Glutamatergic neuron (in vitro differentiated cells): ENCODE results near the gene SLC25A4. TPM values are rescaled to one million over a fixed set of nuclear protein-coding genes. Genes with fewer than 3 reads are reported as not detected.

Source experiments
- DNase-seq: peaks from one replicate; pipeline ENCODE4 v3.0.0; 2022
- H3K27ac Mint-ChIP-seq: one replicate; pipeline ENCODE4 v1.8.0; 2020; ENCODE audit warnings: mild to moderate bottlenecking, mixed read lengths, inconsistent platforms; ENCODE audit not compliant: unreplicated experiment
- H3K27me3 Mint-ChIP-seq: one replicate; pipeline ENCODE4 v1.8.0; 2020; ENCODE audit warnings: mild to moderate bottlenecking, moderate library complexity, mixed read lengths, inconsistent platforms; ENCODE audit not compliant: unreplicated experiment
- H3K36me3 Mint-ChIP-seq: one replicate; pipeline ENCODE4 v1.8.0; 2020; ENCODE audit warnings: mild to moderate bottlenecking, mixed read lengths, inconsistent platforms; ENCODE audit not compliant: unreplicated experiment
- H3K4me1 Mint-ChIP-seq: one replicate; pipeline ENCODE4 v1.8.0; 2020; ENCODE audit warnings: mild to moderate bottlenecking, low read depth, mixed read lengths, inconsistent platforms; ENCODE audit not compliant: unreplicated experiment
- H3K4me3 Mint-ChIP-seq: one replicate; pipeline ENCODE4 v1.8.0; 2020; ENCODE audit warnings: mild to moderate bottlenecking, mixed read lengths, inconsistent platforms; ENCODE audit not compliant: unreplicated experiment
- H3K9me3 Mint-ChIP-seq: one replicate; pipeline ENCODE4 v1.8.0; 2020; ENCODE audit warnings: mild to moderate bottlenecking, moderate library complexity, mixed read lengths, inconsistent platforms; ENCODE audit not compliant: unreplicated experiment
- CTCF ChIP-seq: fragments of 200-600 bp; sonication (generic); IDR thresholded peaks from one replicate; pipeline ENCODE4 v1.5.0; 2021; ENCODE audit not compliant: partially characterized antibody, unreplicated experiment
- total RNA-seq: library from RNA; stranded (reverse); fragmentation: NEBNext Ultra II Directional; extraction: Animal tissue kit (Norgen Biotek cat#: 25700); gene quantifications from one replicate; pipeline ENCODE4 v1.2.1, GENCODE V29; 2021; ENCODE audit not compliant: unreplicated experiment

The SLC25A4 gene
- total RNA-seq, 1 donor from 2014 or later, result 44.7 TPM

- H3K27ac Mint-ChIP-seq, result peak overlapping the region; percentile 49
These were observed 5.7 kb upstream of the SLC25A4 start for GRCh38 chr4:185137233-185137925.

GRCh38 chr4:185138161-185138560 is 4.9 kb upstream of the SLC25A4 start:
- TF ChIP-seq CTCF, result no peak
- Mint-ChIP-seq H3K9me3 (peaks cover 3% of the 10 kb centered on the region), H3K4me1 (peaks cover 15% of the 10 kb centered on the region), H3K27ac (no peak overlapping the region), H3K27me3 (peaks cover 5% of the 10 kb centered on the region), H3K4me3 (no peak overlapping the region), H3K36me3 (no peaks in the 10 kb centered on the region)
- DNase-seq, result no peak

More at GRCh38 chr4:185137233-185137925, 5.7 kb upstream of the SLC25A4 start:
- Mint-ChIP-seq H3K4me1 (peaks cover 12% of the 10 kb centered on the region), H3K9me3 (peaks cover under 1% of the 10 kb centered on the region), H3K27me3 (peaks cover 5% of the 10 kb centered on the region), H3K4me3 (peak overlapping the region; percentile 16), H3K36me3 (no peaks in the 10 kb centered on the region)
- no peak for DNase-seq
- no peak for TF ChIP-seq CTCF

GRCh38 chr4:185139736-185140135 is 3.3 kb upstream of the SLC25A4 start:
- Mint-ChIP-seq H3K4me1 (peaks cover 21% of the 10 kb centered on the region), H3K36me3 (no peaks in the 10 kb centered on the region), H3K4me3 (no peak overlapping the region), H3K27ac (no peak overlapping the region), H3K9me3 (peaks cover 5% of the 10 kb centered on the region), H3K27me3 (peaks cover 8% of the 10 kb centered on the region)
- DNase-seq, result no peak
- TF ChIP-seq CTCF, result no peak

GRCh38 chr4:185141777-185142176 is 1.3 kb upstream of the SLC25A4 start:
- H3K27me3 Mint-ChIP-seq, result peaks cover 6% of the 10 kb centered on the region

More at GRCh38 chr4:185141777-185142176, 1.3 kb upstream of the SLC25A4 start:
- Mint-ChIP-seq H3K9me3 (peaks cover 5% of the 10 kb centered on the region), H3K4me1 (peaks cover 23% of the 10 kb centered on the region), H3K36me3 (peaks cover 5% of the 10 kb centered on the region), H3K4me3 (peak overlapping the region; percentile 35), H3K27ac (no peak overlapping the region)
- DNase-seq, result no peak
- TF ChIP-seq CTCF, result no peak
